Gastrocnemius medialis (tissue), 4 donors: Measurements from ENCODE around the gene MYOM1. TPM values are rescaled to one million over a fixed set of nuclear protein-coding genes. Genes with fewer than 3 reads are reported as not detected.

Source experiments
- ATAC-seq, 2 donors: fragments of 150-250 bp; one replicate each; pipeline ENCODE4 v1.9.1; 2016
- DNase-seq, 2 donors: peaks; one replicate each; pipeline ENCODE4 v3.0.0-alpha.2; 2019
- H3K27ac ChIP-seq, 4 donors: fragments of 200-600 bp; sonication (generic); 1 replicate in 1 of 4; 2 replicates in 3 of 4; pipeline ENCODE4 v1.5.1; 2016 to 2018; ENCODE audit warnings: mild to moderate bottlenecking in 2 of 4, moderate library complexity in 1 of 4
- H3K27me3 ChIP-seq, 3 donors: fragments of 200-600 bp; sonication (generic) in 2 of 3; 1 replicate in 1 of 3; 2 replicates in 2 of 3; pipeline versions ENCODE4 v1.5.1 to v1.6.0; 2016 to 2019; ENCODE audit warnings: mild to moderate bottlenecking in 1 of 3, moderate library complexity in 1 of 3
- H3K36me3 ChIP-seq, 2 donors: fragments of 200-600 bp; sonication (generic) in 1 of 2; one replicate each; pipeline ENCODE4 v1.5.1; 2017 to 2018
- H3K4me1 ChIP-seq, 2 donors: fragments of 200-600 bp; sonication (generic) in 1 of 2; one replicate each; pipeline ENCODE4 v1.5.1; 2016 to 2017; ENCODE audit warnings: mild to moderate bottlenecking in 2 of 2
- H3K4me3 ChIP-seq, 4 donors: fragments of 200-600 bp; sonication (generic) in 3 of 4; 1 replicate in 1 of 4; 2 replicates in 3 of 4; pipeline ENCODE4 v1.5.1; 2016 to 2019; ENCODE audit warnings: mild to moderate bottlenecking in 2 of 4
- H3K9me3 ChIP-seq, 3 donors: fragments of 200-600 bp; sonication (generic) in 2 of 3; 1 replicate in 1 of 3; 2 replicates in 2 of 3; pipeline ENCODE4 v1.5.1; 2016 to 2019
- CTCF ChIP-seq, 5 experiments: fragments of 450-650 bp in 3 of 5; fragments of 200-600 bp in 2 of 5; sonication (generic) in 2 of 5; IDR thresholded peaks in 4 of 5; conservative IDR thresholded peaks in 1 of 5; 1 replicate in 4 of 5; 2 replicates in 1 of 5; pipeline ENCODE4 v1.5.1; 2016 to 2019; ENCODE audit warnings: antibody characterized with exemption in 5 of 5, mild to moderate bottlenecking in 3 of 5, moderate library complexity in 3 of 5
- POLR2A ChIP-seq, 2 donors: fragments of 450-650 bp; IDR thresholded peaks; one replicate each; pipeline ENCODE4 v1.6.1; 2017; ENCODE audit warnings: antibody characterized with exemption in 2 of 2, mild to moderate bottlenecking in 2 of 2, moderate library complexity in 2 of 2
- in situ Hi-C, 4 donors: fragments of 200-750 bp; cut with MboI; loops; one replicate each; pipeline versions ENCODE4 v1.15.0 to v1.8.0; 2017; ENCODE audit warnings: low sequenced_read_pairs in 4 of 4
- intact Hi-C: fragments of 100-400 bp; cut with DNase I; formaldehyde crosslinking; loops from one replicate; pipeline ENCODE4 v1.15.1; 2023; ENCODE audit warnings: low total_unique reads
- total RNA-seq, 4 donors: library from RNA; depleted of rRNA; stranded (reverse); fragments of >200 nt; gene quantifications; one replicate each; pipeline versions ENCODE4 v1.1.0 to v1.2.3, GENCODE V29; 2016

The MYOM1 gene
- total RNA-seq, 4 donors from 2014 or later: 245 to 307 (median 273) TPM

GRCh38 chr18:3177902-3178687 lies 41.7 kb downstream of the MYOM1 start:
- no peak for TF ChIP-seq POLR2A (IDR thresholded peaks at IDR 0.05)
- in situ Hi-C loops (no loop called here), intact Hi-C loops (no loop called here)
- ATAC-seq (peak in 1 of 2 donors; percentile 23), DNase-seq (peak; percentile 41 to 43)
- peak overlapping the region; percentile 76 to 85 (median 80) for H3K27ac ChIP-seq
- H3K27me3 ChIP-seq: no peaks in the 10 kb centered on the region
- no peaks in the 10 kb centered on the region for H3K9me3 ChIP-seq
- H3K4me1 ChIP-seq: peaks cover 17 to 18% of the 10 kb centered on the region in 2 donors
- H3K36me3 ChIP-seq: peaks cover 0 to 10% of the 10 kb centered on the region in 2 donors
- no peak overlapping the region for H3K4me3 ChIP-seq

- TF ChIP-seq POLR2A (IDR thresholded peaks at IDR 0.05) (no peak), CTCF (IDR thresholded peaks at IDR 0.05 in 4 of 5, conservative IDR thresholded peaks at IDR 0.05 in 1 of 5) (no peak)
- in situ Hi-C loops: no loop called here
- Histone ChIP-seq H3K27me3 (no peaks in the 10 kb centered on the region), H3K36me3 (peaks cover 0 to 23% of the 10 kb centered on the region in 2 donors), H3K27ac (peak overlapping the region in 3 of 4 donors; percentile 7 to 53 (median 21)), H3K4me3 (no peak overlapping the region), H3K4me1 (peaks cover 12 to 13% of the 10 kb centered on the region in 2 donors), H3K9me3 (no peaks in the 10 kb centered on the region)
- intact Hi-C loops: no loop called here
- no peak for DNase-seq
- ATAC-seq: no peak
Measured at GRCh38 chr18:3175195-3175758, 44.5 kb downstream of the MYOM1 start.

- ATAC-seq (no peak), DNase-seq (no peak)
- in situ Hi-C loops: loop anchor here in 1 of 4 donors (25.0 kb wide), 1 partner anchor 610 kb away; the partner anchor contains the start of genes METTL4 and NDC80
- Histone ChIP-seq H3K4me1 (no peaks in the 10 kb centered on the region), H3K27me3 (no peaks in the 10 kb centered on the region), H3K27ac (peak overlapping the region in 2 of 4 donors; percentile 23 to 41), H3K4me3 (no peak overlapping the region), H3K9me3 (no peaks in the 10 kb centered on the region), H3K36me3 (peaks cover 0 to 39% of the 10 kb centered on the region in 2 donors)
- intact Hi-C loops: no loop called here
- TF ChIP-seq CTCF (IDR thresholded peaks at IDR 0.05 in 4 of 5, conservative IDR thresholded peaks at IDR 0.05 in 1 of 5) (no peak), POLR2A (IDR thresholded peaks at IDR 0.05) (no peak)
Measured at GRCh38 chr18:3172097-3172496, 47.7 kb downstream of the MYOM1 start.

- peak overlapping the region in 3 of 4 donors; percentile 14 to 41 (median 23) for H3K27ac ChIP-seq
- no peak for TF ChIP-seq POLR2A (IDR thresholded peaks at IDR 0.05)
Measured at GRCh38 chr18:3171631-3172030, 48.1 kb downstream of the MYOM1 start.

GRCh38 chr18:3170441-3171161 lies 49.2 kb downstream of the MYOM1 start:
- TF ChIP-seq CTCF (IDR thresholded peaks at IDR 0.05 in 4 of 5, conservative IDR thresholded peaks at IDR 0.05 in 1 of 5): no peak
- TF ChIP-seq POLR2A (IDR thresholded peaks at IDR 0.05): no peak
- H3K27ac ChIP-seq: peak overlapping the region in 1 of 4 donors; percentile 3
- in situ Hi-C loops (loop anchor here in 1 of 4 donors (25.0 kb wide), 1 partner anchor 608 kb away; the partner anchor contains the start of genes METTL4 and NDC80), intact Hi-C loops (no loop called here)
- no peaks in the 10 kb centered on the region for H3K4me1 ChIP-seq
- H3K4me3 ChIP-seq: no peak overlapping the region
- H3K9me3 ChIP-seq: no peaks in the 10 kb centered on the region
- ATAC-seq (no peak), DNase-seq (no peak)
- peaks cover 0 to 53% of the 10 kb centered on the region in 2 donors for H3K36me3 ChIP-seq
- H3K27me3 ChIP-seq: no peaks in the 10 kb centered on the region

More at GRCh38 chr18:3171631-3172030, 48.1 kb downstream of the MYOM1 start:
- Histone ChIP-seq H3K9me3 (no peaks in the 10 kb centered on the region), H3K36me3 (peaks cover 0 to 43% of the 10 kb centered on the region in 2 donors), H3K4me1 (no peaks in the 10 kb centered on the region), H3K4me3 (no peak overlapping the region), H3K27me3 (no peaks in the 10 kb centered on the region)
- intact Hi-C loops: no loop called here
- ATAC-seq (no peak), DNase-seq (no peak)
- in situ Hi-C loops: loop anchor here in 1 of 4 donors (25.0 kb wide), 1 partner anchor 609 kb away; the partner anchor contains the start of genes METTL4 and NDC80
